T1000 (cell line): ENCODE results near the gene SRSF1.
"Not testable (repeated sequence)": the region's sequence is repeated elsewhere in the genome, so short reads cannot be mapped to it uniquely, and the experiment has no call there.

Experiments
- DNase-seq: peaks from one replicate; lab custom pipeline; 2025; ENCODE audit warnings: mixed read lengths; lab: John Stamatoyannopoulos, UW

Gene SRSF1, protein sequence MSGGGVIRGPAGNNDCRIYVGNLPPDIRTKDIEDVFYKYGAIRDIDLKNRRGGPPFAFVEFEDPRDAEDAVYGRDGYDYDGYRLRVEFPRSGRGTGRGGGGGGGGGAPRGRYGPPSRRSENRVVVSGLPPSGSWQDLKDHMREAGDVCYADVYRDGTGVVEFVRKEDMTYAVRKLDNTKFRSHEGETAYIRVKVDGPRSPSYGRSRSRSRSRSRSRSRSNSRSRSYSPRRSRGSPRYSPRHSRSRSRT

DNA sequence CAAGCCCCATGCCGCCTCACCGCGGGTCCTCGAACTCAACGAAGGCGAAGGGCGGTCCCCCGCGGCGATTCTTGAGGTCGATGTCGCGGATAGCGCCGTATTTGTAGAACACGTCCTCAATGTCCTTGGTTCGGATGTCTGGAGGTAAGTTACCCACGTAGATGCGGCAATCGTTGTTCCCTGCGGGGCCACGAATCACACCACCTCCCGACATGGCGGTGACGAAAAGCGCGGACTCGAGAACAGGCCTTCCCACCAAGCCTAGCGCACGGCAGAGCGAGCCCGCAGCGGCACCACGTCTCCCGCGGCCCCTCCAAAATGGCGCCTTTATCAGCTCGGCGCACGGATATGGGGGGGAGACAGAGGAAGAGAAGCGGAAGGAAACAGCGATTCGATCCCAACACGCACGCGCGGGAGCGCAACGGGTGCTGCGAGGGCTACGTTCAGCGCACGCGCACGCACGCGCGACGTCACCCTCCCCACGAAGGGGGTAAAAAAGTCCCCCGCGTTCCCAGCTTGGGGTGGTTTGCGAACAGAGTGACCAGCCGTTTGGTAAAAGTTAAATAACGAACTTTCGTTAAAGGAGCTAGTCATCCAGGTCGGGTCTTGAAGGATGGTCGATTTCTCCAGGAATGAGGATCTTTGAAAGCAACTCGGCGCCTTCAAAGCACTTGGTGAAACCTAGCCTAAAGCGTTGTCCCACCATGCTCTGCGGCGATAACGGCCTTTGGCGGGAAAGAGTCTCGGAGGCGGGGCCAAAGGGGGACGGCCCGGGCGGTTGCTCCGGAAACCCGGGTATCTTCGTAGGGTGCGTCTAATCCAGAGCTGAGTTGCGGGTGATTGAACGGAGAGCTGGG, at the start of gene SRSF1:
Gene SRSF1, minus strand, starts transcription at position 323 of the 857 bp plus-strand sequence. Its CDS starts 109 bp downstream, at position 214.
- DNase-seq: peak; percentile 98

DNA sequence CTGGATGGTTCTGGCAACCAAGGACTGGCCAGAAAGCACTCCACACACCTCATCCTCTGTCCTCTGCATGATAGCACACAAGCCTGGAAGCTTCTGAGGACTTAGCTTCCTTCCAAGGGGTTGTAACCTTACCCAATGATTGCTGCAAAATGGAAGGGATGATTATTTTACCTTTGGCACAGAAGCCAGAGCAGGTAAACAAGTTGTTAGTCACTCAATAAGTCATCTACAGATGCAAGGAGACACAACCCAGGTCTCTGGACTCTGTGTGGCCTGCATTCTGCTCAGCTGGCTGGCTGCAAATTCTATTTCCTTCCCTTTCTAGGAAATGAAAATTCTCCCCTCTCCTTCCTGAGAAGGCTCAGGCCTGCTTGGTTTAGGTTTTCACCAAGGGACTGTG, 49.4 kb upstream of the SRSF1 start:
- no peak for DNase-seq

DNA sequence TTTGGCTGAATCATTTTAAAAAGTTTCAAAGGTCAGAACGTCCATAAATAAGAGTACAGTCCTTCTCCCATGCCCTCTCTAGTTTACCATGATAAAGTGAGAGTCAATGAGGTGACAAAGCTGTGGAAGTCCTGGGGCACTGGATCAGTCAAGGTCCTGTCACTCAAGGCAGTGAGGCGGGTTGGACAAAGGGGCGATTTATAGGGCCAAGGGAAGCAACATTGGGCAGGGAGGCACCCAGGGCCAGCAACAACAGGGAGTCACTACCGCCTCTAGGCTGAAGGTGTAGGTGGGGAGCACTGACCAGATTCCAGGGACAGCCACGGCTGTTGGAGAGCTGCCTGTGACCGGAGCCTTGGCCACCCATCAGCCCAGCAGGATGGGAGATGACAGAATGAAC, 47.6 kb upstream of the SRSF1 start:
- no peak for DNase-seq

DNA sequence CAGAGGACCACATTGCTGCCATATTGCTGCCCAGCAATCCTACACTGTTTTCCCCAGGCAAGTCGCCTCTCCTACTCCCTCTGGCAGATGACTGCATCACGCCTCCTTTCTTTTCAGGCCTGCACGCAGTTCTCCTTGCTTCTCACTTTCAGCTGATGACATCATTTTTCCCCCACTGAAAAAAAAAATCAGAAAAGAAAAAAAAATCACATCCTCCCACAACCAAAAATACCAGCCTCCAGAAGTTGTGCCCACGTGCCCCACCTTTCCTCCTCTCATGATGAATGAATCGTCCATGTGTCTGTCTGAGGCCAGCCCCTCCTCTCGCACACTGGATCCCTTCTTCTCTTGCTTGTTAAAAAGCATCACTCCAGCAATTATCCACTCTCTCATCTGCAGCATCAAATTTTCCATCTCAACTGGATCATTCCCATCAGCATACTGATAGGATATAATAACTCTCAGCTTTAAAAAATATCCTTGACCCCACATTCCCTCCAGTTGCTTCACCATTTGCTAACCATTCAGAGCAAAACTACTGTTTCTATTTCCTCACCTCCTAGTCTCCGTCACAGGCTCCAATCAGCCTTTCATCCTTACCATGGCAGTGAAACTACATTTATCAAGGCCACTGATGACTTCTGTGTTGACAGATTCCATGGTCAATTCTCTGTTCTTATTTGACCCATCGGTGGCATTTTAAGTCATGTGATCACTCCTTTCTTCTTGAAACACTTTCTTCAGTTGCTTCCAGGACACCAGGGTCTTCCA, 46.1 kb upstream of the SRSF1 start:
- no peak for DNase-seq

DNA sequence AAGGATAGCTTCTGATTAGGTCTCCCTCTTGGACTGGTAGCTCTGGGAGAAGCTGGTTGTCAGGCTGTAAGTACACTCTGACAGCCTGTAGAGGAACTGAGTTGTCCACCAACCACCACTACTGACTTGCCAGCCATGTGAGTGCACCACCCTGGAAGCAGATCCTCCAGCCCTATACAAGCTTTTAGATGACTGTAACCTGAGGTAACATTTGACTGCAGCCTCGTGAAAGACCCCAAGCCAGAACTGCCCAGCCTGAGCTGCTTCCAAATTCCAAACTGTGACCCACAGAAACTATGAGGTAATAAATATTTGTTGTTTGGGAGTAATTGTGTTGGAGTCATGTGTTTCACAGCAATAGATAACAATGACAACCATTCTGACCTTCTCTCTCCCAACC, 45.4 kb upstream of the SRSF1 start:
- DNase-seq: no peak

DNA sequence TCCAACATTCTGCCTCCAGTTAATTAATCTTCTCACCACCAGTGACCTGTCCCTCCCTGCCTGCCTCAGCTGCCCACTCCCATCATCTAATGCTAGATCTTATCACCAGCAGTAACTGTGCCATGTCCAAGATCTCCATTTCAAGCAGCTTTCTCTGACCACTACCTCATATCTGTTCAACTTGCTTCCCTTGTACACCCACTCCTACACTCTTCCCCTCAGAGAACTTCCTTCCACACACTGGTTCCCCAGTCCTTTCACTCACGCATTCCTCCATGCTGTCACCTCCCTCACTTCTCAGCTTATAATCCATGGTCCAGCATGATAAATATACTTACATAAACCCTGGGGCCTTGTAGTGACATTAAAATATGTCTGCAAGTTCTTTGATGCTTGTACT, 44.4 kb upstream of the SRSF1 start:
- DNase-seq: no peak

DNA sequence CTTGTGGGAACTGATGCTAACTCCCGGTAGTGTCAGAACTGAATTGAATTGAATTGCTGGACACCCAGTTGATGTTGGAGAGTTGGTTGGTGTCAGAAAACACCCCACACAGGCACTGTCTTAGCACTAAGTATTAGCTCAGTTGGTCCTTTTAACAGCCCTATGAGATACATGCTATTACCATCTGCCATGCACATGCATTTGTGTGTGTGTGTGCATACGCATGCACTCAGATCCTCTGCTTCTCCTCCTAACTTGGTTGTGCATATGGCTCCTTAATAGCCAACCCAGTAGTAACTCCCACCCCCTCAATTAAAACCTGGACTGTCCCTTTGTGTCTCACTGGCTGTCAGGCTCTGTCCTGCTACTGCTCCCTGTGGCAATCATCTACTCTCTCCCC, 43.9 kb upstream of the SRSF1 start:
- no peak for DNase-seq

DNA sequence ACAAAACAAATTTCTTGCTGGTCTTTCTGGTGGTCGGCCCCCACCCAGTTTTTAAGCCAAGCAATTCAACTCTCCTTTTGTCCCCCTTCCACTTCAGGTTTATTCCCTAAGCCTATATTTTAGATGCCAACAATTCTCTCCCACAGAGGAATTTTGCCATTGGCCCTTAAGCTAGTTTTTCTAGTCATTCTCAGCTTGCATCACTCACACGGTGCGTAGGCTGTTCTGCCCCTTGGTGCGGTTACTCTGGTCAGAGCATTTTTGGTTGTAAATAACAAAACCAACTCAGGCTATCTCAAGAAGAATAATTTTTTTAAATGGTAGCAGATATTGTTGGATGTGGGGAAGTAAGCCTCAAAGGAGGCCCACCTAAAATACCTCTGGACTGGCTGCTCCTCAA, 42.5 kb upstream of the SRSF1 start:
- no peak for DNase-seq

DNA sequence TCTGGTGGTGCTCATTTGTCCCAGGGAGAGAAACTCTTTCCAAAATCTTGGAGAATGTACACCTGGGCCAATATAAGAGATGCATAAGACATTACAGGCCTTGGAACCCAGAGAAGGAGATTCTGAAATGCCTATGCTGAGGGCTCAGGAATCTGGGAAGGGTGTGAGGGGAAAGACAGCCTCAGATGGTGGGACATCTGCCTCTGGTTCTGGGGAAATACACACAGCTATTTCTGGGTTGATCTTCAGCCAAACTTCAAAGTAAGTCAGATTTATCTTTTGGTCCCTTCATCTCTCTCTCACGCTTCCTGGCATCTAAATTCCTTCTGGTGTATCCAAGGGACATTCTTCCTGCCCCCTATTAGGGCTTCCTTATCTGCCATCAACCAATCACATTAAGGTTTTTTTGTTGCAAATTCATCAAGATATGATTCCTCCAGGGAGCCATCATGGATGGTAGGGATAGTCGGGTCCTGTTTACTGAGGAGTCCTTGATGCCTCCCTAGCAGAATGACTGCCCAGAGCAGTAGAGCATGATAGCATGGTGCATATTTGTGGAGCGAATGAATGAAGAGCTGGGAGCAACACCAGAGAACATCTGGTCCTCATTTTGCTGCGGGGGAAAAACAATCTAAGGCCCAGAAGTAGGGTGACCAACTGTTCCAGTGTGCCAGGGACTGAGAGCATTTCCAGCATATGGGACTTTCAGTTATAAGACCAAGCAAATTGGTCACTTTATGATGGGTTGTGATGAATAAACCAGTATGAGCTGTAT, 40.5 kb upstream of the SRSF1 start:
- DNase-seq: no peak

DNA sequence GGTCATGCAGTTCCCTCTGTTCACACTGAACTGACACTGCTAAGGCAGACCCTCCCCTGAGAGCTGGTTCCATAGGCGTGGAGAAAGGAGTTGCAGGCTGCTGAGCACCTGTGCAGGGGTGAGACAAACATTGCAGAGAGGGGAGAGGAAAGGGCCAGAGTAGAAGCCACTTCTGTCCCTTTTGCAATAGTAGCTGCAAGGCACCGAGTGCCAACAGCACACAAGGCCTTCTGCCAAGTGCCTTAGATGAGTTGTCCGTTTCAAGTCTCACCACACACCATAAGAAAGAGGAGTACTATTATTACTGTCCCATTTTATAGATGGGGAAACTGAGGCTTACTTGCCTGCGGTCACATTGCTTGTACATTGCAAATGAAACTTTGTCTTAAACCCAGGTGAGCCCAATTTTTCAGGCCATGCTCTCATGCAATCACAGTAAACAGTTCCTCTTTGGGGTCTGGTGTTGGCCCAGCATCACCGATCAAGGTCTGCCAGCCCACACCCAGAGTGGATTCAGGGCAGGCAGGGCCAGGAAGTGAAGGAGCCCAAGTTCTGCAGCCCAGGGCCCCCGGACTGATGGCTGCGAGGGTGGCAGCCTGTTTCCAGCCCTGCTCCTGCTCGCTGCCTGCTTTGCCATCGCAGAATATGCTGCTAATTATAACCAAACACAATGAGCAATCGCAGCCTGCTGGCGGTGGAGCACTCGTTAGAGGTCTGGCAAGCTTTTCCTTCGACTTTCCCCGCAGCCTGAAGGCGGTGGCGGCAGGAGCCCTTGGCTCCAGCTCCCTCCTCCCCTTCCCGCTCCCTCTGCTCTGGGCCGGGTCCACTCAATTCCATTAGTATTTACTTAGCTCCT, 39.4 kb upstream of the SRSF1 start:
- DNase-seq: no peak

DNA sequence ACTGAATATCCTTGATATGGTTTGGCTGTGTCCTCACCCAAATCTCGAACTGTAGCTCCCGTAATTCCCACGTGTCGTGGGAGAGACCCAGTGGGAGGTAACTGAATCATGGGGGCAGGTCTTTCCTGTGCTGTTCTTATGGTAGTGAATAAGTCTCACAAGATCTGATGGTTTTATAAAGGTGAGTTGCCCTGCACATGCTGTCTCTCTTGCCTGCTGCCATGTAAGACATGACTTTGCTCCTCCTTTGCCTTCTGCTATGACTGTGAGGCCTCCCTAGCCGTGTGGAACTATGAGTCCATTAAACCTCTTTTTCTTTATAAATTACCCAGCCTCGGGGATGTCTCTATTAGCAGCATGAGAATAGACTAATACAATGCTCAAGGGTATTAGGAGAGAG, 37.2 kb upstream of the SRSF1 start:
- not testable (repeated sequence) for DNase-seq

DNA sequence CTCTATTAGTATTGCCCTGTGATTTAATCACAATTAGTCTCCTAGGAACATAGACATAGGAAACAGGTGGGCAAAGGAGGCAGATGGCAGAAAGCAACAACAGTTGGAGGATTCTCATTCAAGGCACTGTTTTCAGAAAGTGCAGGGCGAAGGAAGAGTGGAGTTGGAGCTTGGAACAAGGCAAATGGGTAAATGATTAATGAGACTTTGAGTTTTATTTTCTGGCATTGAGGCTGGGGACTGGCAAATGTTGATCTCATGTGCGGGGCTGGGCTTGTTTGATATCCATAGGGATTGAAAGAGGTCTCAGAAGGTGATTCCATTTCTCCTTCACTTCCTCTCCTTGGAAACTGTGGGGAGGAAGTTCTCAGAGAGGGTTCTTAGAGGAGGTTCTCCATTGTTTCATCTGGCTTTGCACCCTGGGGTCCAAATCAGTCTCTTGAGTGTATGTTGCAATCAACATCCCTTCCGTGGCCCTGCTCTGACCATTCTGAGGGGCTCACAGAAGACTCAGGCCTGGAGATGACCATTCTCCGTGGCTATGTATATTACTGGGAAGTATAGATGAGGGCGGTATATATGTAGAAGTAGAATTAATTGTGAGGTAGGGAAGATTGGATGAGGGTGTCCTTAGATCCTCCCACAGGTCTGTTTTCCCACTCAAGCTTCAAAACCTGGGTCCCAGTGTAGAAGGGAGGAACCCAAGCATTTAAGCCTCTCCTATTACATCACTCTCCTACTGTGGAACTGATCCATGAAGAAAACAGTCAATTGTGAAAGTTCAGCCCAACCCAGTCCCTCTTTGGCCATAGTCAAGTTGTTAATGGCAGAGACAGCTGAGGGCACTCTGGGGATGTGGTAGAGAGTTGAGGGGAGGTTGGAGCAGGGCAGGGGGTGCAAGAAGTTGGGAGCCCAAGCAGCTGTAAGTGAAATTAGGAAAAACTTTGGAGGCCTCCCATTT, 36.5 kb upstream of the SRSF1 start:
- DNase-seq: no peak

DNA sequence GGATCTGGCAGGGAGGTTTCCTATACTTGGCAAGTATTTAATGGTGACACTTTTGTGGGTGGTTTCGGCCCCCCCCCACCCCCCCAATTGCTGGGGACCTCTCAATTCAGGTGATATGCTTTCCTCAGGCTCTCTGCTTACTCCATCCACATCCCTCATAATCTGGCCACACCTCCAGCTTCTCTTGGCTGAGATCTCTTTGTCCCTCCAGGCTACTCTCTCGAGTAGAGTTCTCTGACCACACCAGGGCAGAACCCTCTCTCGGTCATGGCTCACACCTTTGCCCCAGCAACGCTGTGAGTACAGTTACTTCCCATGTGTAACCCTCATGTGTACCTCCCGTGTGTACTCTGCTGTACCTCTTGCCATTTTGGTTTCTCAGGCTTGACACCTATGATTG, 34.1 kb upstream of the SRSF1 start:
- no peak for DNase-seq

DNA sequence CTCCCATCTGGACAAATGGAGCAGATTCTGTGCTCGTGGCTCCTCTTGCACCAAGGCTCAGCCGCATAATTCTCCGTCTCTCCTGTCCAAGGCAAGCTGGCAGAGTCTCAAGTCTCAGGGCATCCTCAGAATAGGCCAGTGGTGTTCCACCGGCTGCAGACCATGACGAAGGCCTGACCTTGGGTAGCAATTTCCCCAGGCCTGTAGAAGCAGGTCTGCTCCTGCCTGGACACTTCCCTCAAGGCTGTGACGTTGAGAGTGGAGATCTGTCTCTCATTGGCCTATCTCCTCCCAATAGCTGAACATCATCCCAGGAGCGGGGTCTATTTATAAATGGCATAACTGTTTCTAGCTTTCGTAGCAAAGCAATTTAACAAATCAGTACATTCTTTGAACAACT, 33.3 kb upstream of the SRSF1 start:
- DNase-seq: no peak

DNA sequence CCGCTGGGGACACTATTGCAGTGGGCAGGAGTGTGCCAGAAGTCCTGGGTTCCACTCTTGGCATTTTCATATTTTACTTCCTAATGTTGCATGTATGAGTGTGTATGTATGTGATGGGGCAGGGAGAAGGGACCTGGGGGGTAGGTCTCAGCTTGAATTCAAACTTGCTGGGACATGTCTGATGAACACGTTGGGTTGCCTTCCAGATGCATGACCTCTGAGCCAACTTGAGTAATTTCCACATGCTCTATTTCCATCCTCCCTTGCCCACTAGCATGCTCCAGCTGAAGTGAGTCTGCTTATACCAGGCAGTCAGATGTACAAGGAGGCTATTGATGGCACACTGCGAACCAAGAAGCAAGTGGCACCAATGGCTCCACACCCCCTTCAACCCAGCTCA, 32.9 kb upstream of the SRSF1 start:
- no peak for DNase-seq

DNA sequence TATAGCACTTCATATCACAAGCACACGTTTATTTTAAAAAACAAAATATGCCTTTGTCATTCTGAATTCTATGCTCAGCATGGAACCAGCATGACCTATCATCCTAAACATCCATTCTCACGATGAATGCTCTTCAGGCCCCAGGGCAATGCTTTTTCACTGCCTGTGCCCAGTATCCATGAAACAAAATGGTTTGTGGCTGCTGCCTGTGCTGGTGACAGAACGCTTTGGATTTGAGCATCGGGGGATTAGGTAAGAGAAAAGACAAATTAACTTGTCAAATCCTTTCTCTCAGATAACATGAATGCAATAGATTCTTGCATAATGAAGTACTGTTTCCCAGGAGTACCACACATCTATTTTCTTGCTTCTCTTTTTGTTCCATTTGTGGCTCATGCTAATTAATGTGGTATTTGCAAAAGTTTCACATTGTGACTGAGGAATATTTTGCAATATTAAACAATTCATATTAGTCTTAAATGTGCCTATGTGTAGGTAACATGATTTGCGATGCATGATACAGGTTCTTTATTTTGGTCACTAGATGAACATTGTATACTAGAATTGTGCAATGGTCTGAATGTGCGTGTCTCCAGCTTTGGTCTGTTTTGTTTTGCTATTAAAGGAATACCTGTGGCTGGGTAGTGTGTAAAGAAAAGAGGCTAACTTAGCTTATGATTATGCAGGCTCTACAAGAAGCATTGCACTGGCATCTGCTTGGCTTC, 25.8 kb upstream of the SRSF1 start:
- no peak for DNase-seq

DNA sequence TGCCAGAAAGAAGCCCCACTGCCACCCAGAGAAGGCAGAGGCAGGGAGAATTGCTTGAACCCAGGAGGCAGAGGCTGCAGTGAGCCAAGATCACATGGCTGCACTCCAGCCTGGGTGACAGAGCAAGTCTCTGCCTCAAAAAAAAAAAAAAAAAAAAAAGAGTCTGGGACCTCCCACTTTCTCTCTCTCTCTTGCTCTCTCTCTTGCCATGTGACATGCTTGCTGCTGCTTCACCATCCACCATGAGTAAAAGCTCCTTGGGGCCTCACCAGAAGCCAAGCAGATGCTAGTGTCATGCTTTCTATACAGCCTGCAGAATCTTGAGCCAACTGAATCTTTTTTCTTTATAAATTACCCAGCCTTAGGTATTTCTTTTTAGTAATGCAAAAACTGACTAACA, 21.5 kb upstream of the SRSF1 start:
- DNase-seq: no peak

DNA sequence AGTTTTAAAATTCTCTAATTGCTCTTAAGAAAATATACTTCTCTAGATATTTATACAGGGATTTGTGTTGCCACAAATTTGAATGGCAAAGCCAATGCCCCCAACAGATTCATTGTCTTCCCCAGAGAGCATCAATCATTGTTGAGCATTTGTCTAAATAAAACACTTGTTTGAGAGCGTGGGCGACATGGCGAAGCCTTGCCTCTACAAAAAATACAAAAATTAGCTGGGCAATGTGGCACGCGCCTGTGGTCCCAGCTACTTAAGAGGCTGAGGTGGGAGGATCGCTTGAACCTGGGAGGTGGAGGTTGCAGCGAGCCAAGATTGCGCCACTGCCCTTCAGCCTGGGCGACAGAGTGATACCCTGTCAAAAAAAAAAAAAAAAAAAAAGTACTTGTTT, 13.4 kb upstream of the SRSF1 start:
- DNase-seq: no peak

DNA sequence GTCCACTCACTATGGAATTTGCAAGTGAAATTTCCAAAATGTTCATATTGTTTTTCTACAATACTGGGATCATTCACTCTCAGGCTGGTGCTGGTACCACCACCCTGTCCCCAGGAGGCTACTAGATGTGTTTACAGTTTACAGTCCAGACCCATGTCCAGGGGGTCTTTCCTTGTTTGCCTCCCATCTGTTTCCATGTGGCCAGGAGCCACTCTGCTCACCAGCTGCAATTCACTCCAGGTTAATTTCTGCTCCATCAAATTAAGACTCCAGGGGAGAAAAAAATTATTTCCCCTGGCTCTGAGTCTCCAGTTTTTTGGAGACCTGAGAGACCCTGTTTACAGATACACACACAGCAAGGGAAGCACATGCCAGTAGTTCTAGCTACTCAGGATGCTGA, 12.5 kb upstream of the SRSF1 start:
- no peak for DNase-seq
